ENCODE measurements around the gene TGM1. TPM values are rescaled to one million over a fixed set of nuclear protein-coding genes. Genes with fewer than 3 reads are reported as not detected.
"Not testable (repeated sequence)": the region's sequence is repeated elsewhere in the genome, so short reads cannot be mapped to it uniquely, and the experiment has no call there.

The TGM1 gene
- total RNA-seq, 1 donor from 2014 or later = 10.2 TPM

DNA sequence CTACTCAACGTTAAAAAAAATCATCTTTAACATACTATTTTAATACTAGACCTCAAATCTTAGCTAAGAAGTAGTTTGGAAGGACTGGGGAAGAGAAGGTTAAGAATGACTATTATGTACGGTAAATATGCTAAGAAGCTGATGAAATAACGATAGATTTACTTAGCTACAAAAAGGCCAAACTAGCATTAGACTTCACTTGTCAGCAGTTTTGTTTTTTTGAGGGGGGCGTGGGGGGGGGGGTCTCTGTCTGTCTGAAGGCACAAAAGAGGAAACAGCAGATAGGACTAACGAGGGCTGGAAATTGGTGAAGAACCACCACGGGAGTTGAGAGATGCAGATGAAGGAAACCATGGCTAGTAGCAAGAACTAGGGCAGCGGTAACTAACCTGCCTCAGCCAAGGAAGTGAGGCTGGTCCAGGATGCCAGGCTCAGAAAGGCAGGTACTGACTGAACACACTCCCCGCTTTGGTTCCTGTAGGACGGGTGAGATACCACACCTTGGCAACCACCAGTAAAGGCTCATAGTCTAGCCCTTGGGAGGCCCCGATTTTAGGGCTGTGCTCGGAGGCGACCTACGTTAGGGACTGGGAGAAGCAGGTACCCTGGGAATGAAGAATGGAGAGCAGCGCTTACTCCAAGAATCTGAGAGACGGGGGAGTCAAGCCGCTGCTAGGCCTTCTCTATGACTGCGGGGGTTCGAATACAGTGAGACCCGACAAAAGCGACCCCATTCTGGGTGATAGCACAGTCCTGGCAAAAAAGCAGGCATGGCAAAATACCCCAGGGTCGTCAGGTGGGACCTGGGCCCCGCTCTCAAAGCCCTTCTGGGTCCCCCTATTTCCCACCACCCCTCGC, 31.5 kb downstream of the TGM1 start:
- H3K27me3 Mint-ChIP-seq (ENCODE audit: low read depth) = no peaks in the 10 kb centered on the region
- peak overlapping the region; percentile 98 for H3K27ac Mint-ChIP-seq

DNA sequence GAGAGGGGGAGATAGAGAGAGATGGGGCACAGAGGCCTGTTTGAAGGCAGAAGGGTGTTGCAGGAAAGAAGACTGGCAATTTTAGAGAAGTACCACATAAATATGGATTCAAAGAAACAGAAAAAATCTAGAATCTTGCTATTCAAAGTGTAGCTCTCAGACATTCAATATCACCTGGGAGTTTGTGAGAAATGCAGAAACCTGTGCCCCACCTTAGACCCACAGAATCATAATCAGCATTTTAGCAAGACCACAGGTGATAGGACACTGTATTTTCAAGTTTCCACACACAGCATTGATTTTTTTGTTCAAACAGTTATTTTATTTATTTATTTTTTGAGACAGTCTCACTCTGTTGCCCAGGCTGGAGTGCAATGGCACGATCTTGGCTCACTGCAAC, 34.1 kb downstream of the TGM1 start:
- no peaks in the 10 kb centered on the region for H3K9me3 Mint-ChIP-seq
- H3K4me3 Mint-ChIP-seq = no peak overlapping the region
- H3K27me3 Mint-ChIP-seq (ENCODE audit: low read depth) = no peaks in the 10 kb centered on the region
- H3K4me1 Mint-ChIP-seq = peaks cover 19% of the 10 kb centered on the region
- no peak for DNase-seq (ENCODE audit: low spot score in 2 of 2, unreplicated experiment in 2 of 2)
- H3K27ac Mint-ChIP-seq = peak overlapping the region; percentile 16
- TF ChIP-seq, protein P1, sequence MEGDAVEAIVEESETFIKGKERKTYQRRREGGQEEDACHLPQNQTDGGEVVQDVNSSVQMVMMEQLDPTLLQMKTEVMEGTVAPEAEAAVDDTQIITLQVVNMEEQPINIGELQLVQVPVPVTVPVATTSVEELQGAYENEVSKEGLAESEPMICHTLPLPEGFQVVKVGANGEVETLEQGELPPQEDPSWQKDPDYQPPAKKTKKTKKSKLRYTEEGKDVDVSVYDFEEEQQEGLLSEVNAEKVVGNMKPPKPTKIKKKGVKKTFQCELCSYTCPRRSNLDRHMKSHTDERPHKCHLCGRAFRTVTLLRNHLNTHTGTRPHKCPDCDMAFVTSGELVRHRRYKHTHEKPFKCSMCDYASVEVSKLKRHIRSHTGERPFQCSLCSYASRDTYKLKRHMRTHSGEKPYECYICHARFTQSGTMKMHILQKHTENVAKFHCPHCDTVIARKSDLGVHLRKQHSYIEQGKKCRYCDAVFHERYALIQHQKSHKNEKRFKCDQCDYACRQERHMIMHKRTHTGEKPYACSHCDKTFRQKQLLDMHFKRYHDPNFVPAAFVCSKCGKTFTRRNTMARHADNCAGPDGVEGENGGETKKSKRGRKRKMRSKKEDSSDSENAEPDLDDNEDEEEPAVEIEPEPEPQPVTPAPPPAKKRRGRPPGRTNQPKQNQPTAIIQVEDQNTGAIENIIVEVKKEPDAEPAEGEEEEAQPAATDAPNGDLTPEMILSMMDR (IDR thresholded peaks at IDR 0.05; ENCODE audit: unreplicated experiment) = no peak
- peaks cover 8% of the 10 kb centered on the region for H3K36me3 Mint-ChIP-seq

More for the DNA sequence above, 31.5 kb downstream of the TGM1 start:
- DNase-seq (ENCODE audit: low spot score in 2 of 2, unreplicated experiment in 2 of 2) = no peak
- Mint-ChIP-seq H3K4me1 (peaks cover 30% of the 10 kb centered on the region), H3K4me3 (peak overlapping the region; percentile 95), H3K36me3 (peaks cover 14% of the 10 kb centered on the region), H3K9me3 (no peaks in the 10 kb centered on the region)
- TF ChIP-seq, protein P1 (IDR thresholded peaks at IDR 0.05; ENCODE audit: unreplicated experiment) = no peak

DNA sequence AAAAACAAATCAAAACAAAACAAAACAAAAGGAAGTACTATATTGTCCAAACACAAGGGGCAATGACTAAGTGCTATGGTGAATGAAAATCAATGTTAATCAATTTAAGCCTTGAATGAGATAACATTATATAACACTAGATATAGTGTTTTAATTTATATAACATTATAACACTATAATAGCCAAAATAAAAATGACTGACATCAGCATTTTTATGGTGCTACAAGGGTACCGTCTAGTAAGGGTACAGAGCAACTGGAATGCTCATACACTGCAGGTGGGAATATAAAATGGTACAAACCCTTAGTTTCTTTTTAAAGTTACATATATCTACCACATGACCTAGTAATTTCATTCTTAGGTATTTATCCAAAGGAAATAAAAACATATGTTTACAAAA, 36.5 kb downstream of the TGM1 start:
- no peak overlapping the region for H3K4me3 Mint-ChIP-seq
- peaks cover 6% of the 10 kb centered on the region for H3K4me1 Mint-ChIP-seq
- H3K36me3 Mint-ChIP-seq = peaks cover 8% of the 10 kb centered on the region
- TF ChIP-seq, protein P1 (IDR thresholded peaks at IDR 0.05; ENCODE audit: unreplicated experiment) = no peak
- H3K9me3 Mint-ChIP-seq = no peaks in the 10 kb centered on the region
- no peak overlapping the region for H3K27ac Mint-ChIP-seq
- H3K27me3 Mint-ChIP-seq (ENCODE audit: low read depth) = no peaks in the 10 kb centered on the region
- no peak for DNase-seq (ENCODE audit: low spot score in 2 of 2, unreplicated experiment in 2 of 2)

DNA sequence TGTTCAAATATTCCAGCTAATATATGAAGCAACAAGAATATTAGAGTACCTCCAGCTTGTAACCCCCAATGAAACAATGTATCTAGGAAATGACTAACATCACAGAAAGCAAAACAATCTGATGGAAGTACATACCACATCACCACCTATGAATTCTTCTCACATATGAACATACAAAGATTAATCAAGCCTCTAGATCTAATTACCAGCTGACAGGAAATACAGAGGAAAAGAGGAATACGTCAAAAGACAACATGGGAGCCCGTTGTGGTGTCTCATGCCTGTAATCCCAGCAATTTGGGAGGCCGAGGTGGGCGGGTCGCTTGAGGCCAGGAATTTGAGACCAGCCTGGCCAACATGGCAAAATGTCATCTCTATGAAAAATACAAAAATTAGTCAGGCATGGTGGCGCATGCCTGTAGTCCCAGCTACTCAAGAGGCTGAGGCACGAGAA, 38.3 kb downstream of the TGM1 start:
- Mint-ChIP-seq H3K9me3 (no peaks in the 10 kb centered on the region), H3K36me3 (peaks cover 8% of the 10 kb centered on the region), H3K4me1 (no peaks in the 10 kb centered on the region), H3K27me3 (ENCODE audit: low read depth) (no peaks in the 10 kb centered on the region), H3K4me3 (no peak overlapping the region), H3K27ac (no peak overlapping the region)
- TF ChIP-seq, protein P1 (IDR thresholded peaks at IDR 0.05; ENCODE audit: unreplicated experiment) = no peak
- no peak for DNase-seq (ENCODE audit: low spot score in 2 of 2, unreplicated experiment in 2 of 2)

DNA sequence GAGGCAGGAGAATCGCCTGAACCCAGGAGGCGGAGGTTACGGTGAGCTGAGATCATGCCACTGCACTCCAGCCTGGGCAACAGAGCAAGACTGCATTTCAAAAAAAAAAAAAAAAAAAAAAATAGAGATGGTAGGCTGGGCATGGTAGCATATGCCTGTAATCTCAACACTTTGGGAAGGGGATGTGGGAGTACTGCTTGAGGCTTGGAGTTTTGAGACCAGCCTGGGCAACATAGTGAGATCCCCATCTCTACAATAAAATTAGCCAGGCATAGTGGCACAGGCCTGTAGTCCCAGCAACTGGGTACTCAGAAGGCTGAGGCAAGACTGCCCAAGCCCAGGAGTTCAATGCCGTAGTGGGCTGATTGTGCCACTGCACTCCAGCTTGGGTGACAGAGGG, 40.0 kb downstream of the TGM1 start:
- not testable (repeated sequence) for H3K36me3 Mint-ChIP-seq; H3K9me3 Mint-ChIP-seq; H3K27ac Mint-ChIP-seq; H3K4me1 Mint-ChIP-seq; H3K27me3 Mint-ChIP-seq (ENCODE audit: low read depth); DNase-seq (ENCODE audit: low spot score in 2 of 2, unreplicated experiment in 2 of 2); H3K4me3 Mint-ChIP-seq

DNA sequence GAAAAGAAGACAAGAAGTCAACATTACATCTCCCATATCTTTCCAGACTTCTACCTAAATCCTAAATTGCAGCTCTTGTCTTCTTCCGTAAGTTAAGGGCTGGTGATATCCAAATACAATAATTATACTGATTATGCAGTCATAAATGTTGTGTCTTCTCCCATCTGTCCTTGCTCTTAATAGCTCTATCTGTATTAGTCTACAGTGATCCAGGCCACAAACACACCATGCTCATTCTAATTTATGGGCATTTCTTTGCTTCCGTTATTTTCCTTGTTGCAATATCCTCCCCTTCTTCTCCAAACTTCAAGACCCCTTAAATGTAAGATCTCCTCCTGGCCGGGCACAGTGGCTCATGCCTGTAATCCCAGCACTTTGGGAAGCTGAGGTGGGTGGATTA, 43.5 kb downstream of the TGM1 start:
- Mint-ChIP-seq H3K27me3 (ENCODE audit: low read depth) (no peaks in the 10 kb centered on the region), H3K36me3 (peaks cover 5% of the 10 kb centered on the region), H3K9me3 (no peaks in the 10 kb centered on the region), H3K4me1 (peaks cover 12% of the 10 kb centered on the region), H3K27ac (no peak overlapping the region), H3K4me3 (no peak overlapping the region)
- no peak for DNase-seq (ENCODE audit: low spot score in 2 of 2, unreplicated experiment in 2 of 2)
- TF ChIP-seq, protein P1 (IDR thresholded peaks at IDR 0.05; ENCODE audit: unreplicated experiment) = no peak

Measured in mesothelial cell of epicardium (in vitro differentiated cells).